ENCODE data around the gene TBC1D10B.

DNA sequence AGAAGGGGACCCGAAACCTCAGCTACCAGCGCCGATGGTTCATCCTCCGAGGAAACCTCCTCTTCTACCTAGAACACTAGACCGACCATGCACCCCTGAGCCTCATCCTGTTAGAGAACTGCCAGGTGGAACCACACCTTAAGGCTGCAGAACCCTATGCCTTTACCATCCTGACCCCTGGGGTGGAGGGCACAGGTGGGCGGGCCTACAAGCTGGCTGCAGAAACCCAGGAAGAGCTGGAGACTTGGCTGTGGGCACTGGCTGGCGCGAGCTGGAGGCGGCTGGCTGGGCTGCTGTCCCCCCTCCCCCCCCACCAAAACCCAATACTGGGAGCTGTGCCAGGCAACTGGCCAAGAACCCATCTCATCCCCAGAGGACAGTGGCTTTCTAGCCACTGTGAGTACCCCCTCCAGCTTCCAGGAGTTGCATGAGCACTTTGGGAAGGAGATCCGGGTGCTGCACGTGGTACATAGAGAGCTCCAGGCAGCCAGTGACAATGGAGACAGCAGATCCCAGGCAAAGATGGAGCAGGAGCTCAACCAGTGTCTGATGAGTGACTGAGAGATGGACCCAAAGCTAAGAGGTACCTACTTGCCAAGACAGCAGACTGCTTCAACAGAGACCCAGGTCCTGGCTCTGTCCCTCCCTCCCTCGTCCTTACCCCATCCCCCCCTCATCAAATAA lies 13.8 kb downstream of the TBC1D10B start:
- TF ChIP-seq CTCF (IDR thresholded peaks at IDR 0.05) (no peak), POLR2A (IDR thresholded peaks at IDR 0.05) (no peak), POLR2AphosphoS5 (IDR thresholded peaks at IDR 0.05) (no peak)

Data from suprapubic skin (tissue), 4 donors.